MCF 10A (cell line): ENCODE data around the gene ITPA. TPM values are rescaled to one million over a fixed set of nuclear protein-coding genes. Genes with fewer than 3 reads are reported as not detected.
A peak's percentile ranks its signal among the peaks of the same experiment; 100 is the strongest.

ENCODE experiments used
- BruUV-seq: library from RNA; stranded (reverse); fragments of 400-500 nt; replicated peaks from 2 replicates; lab custom pipeline; 2021; lab: Mats Ljungman, UMichigan
- CTCF ChIA-PET: fragments of 300-600 bp; sonication (Branson Sonifier 250); formaldehyde crosslinking; extraction: SDS; loops from one replicate; lab custom pipeline; 2021; ENCODE audit warnings: antibody characterized with exemption, inconsistent platforms; lab: Yijun Ruan, JAX
- POLR2A ChIA-PET: fragments of 300-600, 350-650 bp; sonication (Branson Sonifier 250); formaldehyde crosslinking; extraction: SDS; loops from one replicate; lab custom pipeline; 2020; ENCODE audit warnings: antibody characterized with exemption, inconsistent platforms; lab: Yijun Ruan, JAX
- DNase-seq: peaks from one replicate; pipeline ENCODE4 v3.0.0-alpha.2; 2018; ENCODE audit not compliant: unreplicated experiment
- H3K27ac Mint-ChIP-seq: one replicate; pipeline ENCODE4 v1.8.0; 2022; ENCODE audit warnings: mild to moderate bottlenecking, low read depth, mixed read lengths; ENCODE audit not compliant: unreplicated experiment
- H3K27me3 Mint-ChIP-seq: one replicate; pipeline ENCODE4 v1.8.0; 2022; ENCODE audit warnings: mixed read lengths; ENCODE audit not compliant: insufficient read depth, unreplicated experiment
- H3K36me3 Mint-ChIP-seq: one replicate; pipeline ENCODE4 v1.8.0; 2022; ENCODE audit warnings: mild to moderate bottlenecking, moderate library complexity, mixed read lengths; ENCODE audit not compliant: insufficient read depth, unreplicated experiment
- H3K4me1 Mint-ChIP-seq: one replicate; pipeline ENCODE4 v1.8.0; 2022; ENCODE audit warnings: mixed read lengths; ENCODE audit not compliant: insufficient read depth, unreplicated experiment
- H3K4me3 Mint-ChIP-seq: one replicate; pipeline ENCODE4 v1.8.0; 2022; ENCODE audit warnings: mild to moderate bottlenecking, moderate library complexity, mixed read lengths; ENCODE audit not compliant: unreplicated experiment
- H3K9me3 Mint-ChIP-seq: one replicate; pipeline ENCODE4 v1.8.0; 2022; ENCODE audit warnings: mixed read lengths; ENCODE audit not compliant: unreplicated experiment
- intact Hi-C: fragments of 100-400 bp; cut with micrococcal nuclease; formaldehyde crosslinking; loops from 2 replicates; pipeline ENCODE4 v1.14.1; 2022
- total RNA-seq: library from RNA; stranded (reverse); gene quantifications from 2 replicates; pipeline ENCODE4 v1.2.3, GENCODE V29; 2022
- TF ChIP-seq, protein P1 (sequence below): fragments of 200-600 bp; IDR thresholded peaks from one replicate; pipeline ENCODE4 v1.8.0; 2022; ENCODE audit warnings: antibody characterized with exemption, mild to moderate bottlenecking; ENCODE audit not compliant: unreplicated experiment

The ITPA gene
- total RNA-seq, 1 experiment from 2014 or later: 97.1 TPM

DNA sequence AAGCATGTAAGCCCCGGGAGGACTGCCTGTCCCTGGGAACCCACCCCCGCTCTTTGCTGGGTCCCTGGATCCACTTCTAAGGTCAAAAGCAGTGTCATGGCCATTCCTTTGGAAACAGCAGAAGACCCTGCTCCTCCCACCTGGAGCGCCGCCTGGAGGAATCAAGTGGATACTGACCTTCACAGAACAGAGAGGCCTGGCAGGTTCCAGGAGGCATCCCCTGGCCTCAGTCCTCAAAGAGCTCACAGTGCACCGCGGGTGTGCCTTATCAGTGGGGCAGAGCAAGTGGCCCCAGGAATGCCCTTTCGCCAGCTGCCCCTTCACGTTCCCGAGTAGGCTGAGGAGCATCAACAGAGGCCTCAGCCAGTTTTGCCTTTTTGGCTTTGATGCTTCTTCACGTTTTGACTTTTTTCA is 40.8 kb downstream of the ITPA start:
- POLR2A ChIA-PET: interaction anchor here (0.6 to 2.8 kb wide), 4 partner anchors 8 to 389 kb away, joined by 3 to 12 read pairs (median 4); no protein-coding TSS in a partner anchor
- intact Hi-C loops: loop anchor here (1.0 kb wide), 1 partner anchor 32 kb away; no protein-coding TSS in a partner anchor
- TF ChIP-seq, protein P1, sequence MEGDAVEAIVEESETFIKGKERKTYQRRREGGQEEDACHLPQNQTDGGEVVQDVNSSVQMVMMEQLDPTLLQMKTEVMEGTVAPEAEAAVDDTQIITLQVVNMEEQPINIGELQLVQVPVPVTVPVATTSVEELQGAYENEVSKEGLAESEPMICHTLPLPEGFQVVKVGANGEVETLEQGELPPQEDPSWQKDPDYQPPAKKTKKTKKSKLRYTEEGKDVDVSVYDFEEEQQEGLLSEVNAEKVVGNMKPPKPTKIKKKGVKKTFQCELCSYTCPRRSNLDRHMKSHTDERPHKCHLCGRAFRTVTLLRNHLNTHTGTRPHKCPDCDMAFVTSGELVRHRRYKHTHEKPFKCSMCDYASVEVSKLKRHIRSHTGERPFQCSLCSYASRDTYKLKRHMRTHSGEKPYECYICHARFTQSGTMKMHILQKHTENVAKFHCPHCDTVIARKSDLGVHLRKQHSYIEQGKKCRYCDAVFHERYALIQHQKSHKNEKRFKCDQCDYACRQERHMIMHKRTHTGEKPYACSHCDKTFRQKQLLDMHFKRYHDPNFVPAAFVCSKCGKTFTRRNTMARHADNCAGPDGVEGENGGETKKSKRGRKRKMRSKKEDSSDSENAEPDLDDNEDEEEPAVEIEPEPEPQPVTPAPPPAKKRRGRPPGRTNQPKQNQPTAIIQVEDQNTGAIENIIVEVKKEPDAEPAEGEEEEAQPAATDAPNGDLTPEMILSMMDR: no peak
- H3K27me3 Mint-ChIP-seq: no peaks in the 10 kb centered on the region
- CTCF ChIA-PET: interaction anchor here (0.8 to 1.2 kb wide), 5 partner anchors 30 to 212 kb away, joined by 3 to 4 read pairs (median 3); no protein-coding TSS in a partner anchor
- H3K4me1 Mint-ChIP-seq: no peaks in the 10 kb centered on the region
- peak; percentile 34 for DNase-seq
- H3K4me3 Mint-ChIP-seq: no peak overlapping the region
- no peak overlapping the region for H3K27ac Mint-ChIP-seq
- no peaks in the 10 kb centered on the region for H3K9me3 Mint-ChIP-seq
- peaks cover 21% of the 10 kb centered on the region for H3K36me3 Mint-ChIP-seq
- no TSS peak for BruUV-seq

DNA sequence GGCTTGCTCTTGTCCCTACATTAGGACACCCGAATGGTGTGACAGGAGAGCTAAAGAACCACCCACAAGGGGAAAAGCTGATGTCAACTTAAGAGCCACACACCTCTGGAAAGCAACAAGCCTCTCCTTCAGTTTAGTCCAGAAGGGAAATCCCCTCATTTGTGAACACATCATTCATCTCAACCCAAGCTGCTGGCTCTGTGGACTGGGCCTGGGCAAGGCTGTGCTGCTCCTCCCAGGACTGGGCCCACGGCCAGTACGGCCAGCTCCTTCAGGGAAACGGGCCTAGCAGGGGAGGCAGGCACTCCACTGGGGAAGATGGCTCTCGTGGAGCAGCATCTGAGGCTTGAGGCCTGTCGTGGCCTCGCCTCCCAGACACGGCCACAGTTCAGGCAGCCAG is 42.5 kb downstream of the ITPA start:
- Mint-ChIP-seq H3K9me3 (no peaks in the 10 kb centered on the region), H3K27me3 (no peaks in the 10 kb centered on the region), H3K36me3 (peaks cover 30% of the 10 kb centered on the region), H3K4me1 (no peaks in the 10 kb centered on the region), H3K4me3 (no peak overlapping the region), H3K27ac (no peak overlapping the region)
- BruUV-seq: no TSS peak
- DNase-seq: no peak
- TF ChIP-seq, protein P1: no peak
- intact Hi-C loops: no loop called here
- ChIA-PET POLR2A (interaction anchor here (0.6 to 2.8 kb wide), 4 partner anchors 10 to 581 kb away, joined by 3 to 12 read pairs (median 4); partner anchors contain the start of genes FASTKD5 and UBOX5), CTCF (interaction anchor here (0.6 to 2.4 kb wide), 7 partner anchors 11 to 1716 kb away, joined by 3 to 7 read pairs (median 5); no protein-coding TSS in a partner anchor)

DNA sequence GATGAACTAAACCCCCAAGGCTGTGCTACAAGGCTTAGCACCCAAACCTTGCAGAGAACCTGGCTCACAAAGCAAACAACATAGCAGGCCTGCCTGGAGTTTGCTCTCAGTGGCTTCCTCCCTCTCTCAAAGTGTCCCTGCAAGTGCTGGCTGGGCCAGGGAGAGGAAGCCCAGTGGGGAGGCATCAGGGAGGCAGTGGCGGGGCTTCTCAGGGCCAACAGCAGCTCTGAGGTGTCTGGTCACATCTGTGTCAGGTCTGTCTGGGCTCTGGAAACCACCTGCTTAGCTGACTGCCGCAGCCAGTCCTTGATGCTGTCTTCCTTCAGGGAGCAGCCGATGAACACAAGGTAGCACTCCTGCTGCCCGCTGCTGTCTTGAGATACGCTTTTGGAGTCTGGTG is 46.4 kb downstream of the ITPA start:
- Mint-ChIP-seq H3K27me3 (no peaks in the 10 kb centered on the region), H3K27ac (no peak overlapping the region), H3K36me3 (peaks cover 32% of the 10 kb centered on the region), H3K4me3 (no peak overlapping the region), H3K4me1 (no peaks in the 10 kb centered on the region), H3K9me3 (no peaks in the 10 kb centered on the region)
- POLR2A ChIA-PET: interaction anchor here (0.9 kb wide), 1 partner anchor 12 kb away, joined by 5 read pairs; no protein-coding TSS in a partner anchor
- no TSS peak for BruUV-seq
- DNase-seq: no peak
- CTCF ChIA-PET: interaction anchor here (0.8 kb wide), 1 partner anchor 37 kb away, joined by 3 read pairs; no protein-coding TSS in a partner anchor
- intact Hi-C loops: no loop called here
- TF ChIP-seq, protein P1: no peak

DNA sequence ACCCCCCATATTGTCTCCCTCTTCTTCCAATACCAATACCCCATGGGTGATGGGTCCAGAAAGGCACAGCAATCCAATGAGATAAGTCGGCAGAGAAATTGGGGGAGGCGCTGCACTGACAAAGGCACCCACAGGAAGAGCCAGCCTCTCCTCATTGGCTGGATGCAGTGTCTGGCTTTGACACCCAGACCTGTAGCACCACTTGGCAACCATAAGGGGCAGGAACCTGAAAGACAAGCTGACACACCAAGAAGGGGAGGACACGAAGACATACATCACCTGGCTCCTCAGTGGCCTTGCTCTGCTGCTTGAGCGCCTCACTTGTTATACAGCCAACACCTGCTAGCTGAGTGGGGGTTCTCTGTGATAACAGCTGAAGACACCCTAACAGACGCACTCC is 49.1 kb downstream of the ITPA start:
- Mint-ChIP-seq H3K27me3 (no peaks in the 10 kb centered on the region), H3K4me1 (no peaks in the 10 kb centered on the region), H3K4me3 (no peak overlapping the region), H3K36me3 (peaks cover 43% of the 10 kb centered on the region), H3K27ac (no peak overlapping the region), H3K9me3 (no peaks in the 10 kb centered on the region)
- DNase-seq: no peak
- no TSS peak for BruUV-seq
- CTCF ChIA-PET: interaction anchor here (1.2 kb wide), 1 partner anchor 58 kb away, joined by 4 read pairs; no protein-coding TSS in a partner anchor
- POLR2A ChIA-PET: interaction anchor here (1.9 kb wide), 1 partner anchor 57 kb away, joined by 6 read pairs; no protein-coding TSS in a partner anchor
- TF ChIP-seq, protein P1: no peak
- intact Hi-C loops: no loop called here
